ENCODE results near the gene TSHZ2. TPM values are rescaled to one million over a fixed set of nuclear protein-coding genes. Genes with fewer than 3 reads are reported as not detected.

Gene TSHZ2
- total RNA-seq, 4 donors from 2014 or later, result 10.3 to 15.0 (median 12.9) TPM

DNA sequence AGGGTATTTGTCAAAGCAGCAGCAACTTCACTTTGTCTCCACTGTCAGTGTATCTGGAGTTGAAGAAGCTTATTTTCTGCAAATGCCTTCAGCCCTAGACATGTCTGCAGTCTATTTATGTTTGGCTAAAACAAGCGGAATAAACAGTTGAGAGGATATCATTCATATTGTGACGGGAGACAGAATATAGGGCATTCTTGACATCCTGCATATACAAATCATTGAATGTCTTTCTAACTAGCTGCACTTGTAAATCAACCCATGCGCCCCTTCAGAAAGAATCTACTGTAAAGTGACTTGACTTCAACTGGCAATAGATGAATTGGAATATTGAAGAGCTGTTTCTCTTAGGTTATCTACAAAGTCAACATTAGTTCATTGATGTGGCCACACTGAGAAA, 258.9 kb downstream of the TSHZ2 start:
- peaks cover 0 to 6% (median 0%) of the 10 kb centered on the region in 4 donors for H3K27me3 ChIP-seq
- H3K4me3 ChIP-seq, result no peak overlapping the region
- TF ChIP-seq, protein P1, sequence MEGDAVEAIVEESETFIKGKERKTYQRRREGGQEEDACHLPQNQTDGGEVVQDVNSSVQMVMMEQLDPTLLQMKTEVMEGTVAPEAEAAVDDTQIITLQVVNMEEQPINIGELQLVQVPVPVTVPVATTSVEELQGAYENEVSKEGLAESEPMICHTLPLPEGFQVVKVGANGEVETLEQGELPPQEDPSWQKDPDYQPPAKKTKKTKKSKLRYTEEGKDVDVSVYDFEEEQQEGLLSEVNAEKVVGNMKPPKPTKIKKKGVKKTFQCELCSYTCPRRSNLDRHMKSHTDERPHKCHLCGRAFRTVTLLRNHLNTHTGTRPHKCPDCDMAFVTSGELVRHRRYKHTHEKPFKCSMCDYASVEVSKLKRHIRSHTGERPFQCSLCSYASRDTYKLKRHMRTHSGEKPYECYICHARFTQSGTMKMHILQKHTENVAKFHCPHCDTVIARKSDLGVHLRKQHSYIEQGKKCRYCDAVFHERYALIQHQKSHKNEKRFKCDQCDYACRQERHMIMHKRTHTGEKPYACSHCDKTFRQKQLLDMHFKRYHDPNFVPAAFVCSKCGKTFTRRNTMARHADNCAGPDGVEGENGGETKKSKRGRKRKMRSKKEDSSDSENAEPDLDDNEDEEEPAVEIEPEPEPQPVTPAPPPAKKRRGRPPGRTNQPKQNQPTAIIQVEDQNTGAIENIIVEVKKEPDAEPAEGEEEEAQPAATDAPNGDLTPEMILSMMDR (IDR thresholded peaks at IDR 0.05), result no peak
- TF ChIP-seq EP300 (IDR thresholded peaks at IDR 0.05), result no peak
- TF ChIP-seq POLR2A (IDR thresholded peaks at IDR 0.05; ENCODE audit: low read depth), result no peak
- no peak for TF ChIP-seq POLR2AphosphoS5 (IDR thresholded peaks at IDR 0.05)
- H3K4me1 ChIP-seq, result no peaks in the 10 kb centered on the region
- no peak for DNase-seq (ENCODE audit: extremely low spot score)
- 62% methylated on average over 3 of the region's 3 CpGs for WGBS
- H3K9me3 ChIP-seq, result no peaks in the 10 kb centered on the region
- intact Hi-C loops (cut with DNase I), result no loop called here
- no peak overlapping the region for H3K27ac ChIP-seq (replicated peaks in 1 of 4)
- no peaks in the 10 kb centered on the region for H3K36me3 ChIP-seq

DNA sequence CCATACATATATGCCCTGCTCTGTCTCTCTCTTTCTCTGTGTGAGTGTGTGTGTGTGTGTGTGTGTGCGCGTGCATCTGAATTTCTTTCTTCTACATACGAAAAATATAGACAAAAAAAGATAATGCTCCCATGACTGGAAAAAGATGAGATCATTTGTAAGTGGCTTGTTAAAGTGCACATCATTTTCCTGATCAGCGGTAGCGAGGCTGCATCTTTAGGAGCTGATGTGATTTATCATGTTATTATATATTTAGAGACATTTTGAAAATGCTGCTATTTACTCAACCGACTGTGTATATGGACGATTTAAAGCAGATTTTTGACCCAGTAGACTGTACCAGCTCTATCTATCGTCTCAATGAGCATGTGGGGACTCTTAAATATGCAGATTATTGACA, 265.3 kb downstream of the TSHZ2 start:
- WGBS, result 85% methylated on average over 8 of the region's 8 CpGs
- intact Hi-C loops (cut with DNase I), result no loop called here
- H3K36me3 ChIP-seq, result no peaks in the 10 kb centered on the region
- H3K4me3 ChIP-seq, result no peak overlapping the region
- no peak overlapping the region for H3K27ac ChIP-seq (replicated peaks in 1 of 4)
- H3K27me3 ChIP-seq, result no peaks in the 10 kb centered on the region
- no peak for DNase-seq (ENCODE audit: extremely low spot score)
- no peak for TF ChIP-seq POLR2A (IDR thresholded peaks at IDR 0.05; ENCODE audit: low read depth)
- TF ChIP-seq, protein P1 (IDR thresholded peaks at IDR 0.05), result no peak
- H3K4me1 ChIP-seq, result no peaks in the 10 kb centered on the region
- H3K9me3 ChIP-seq, result no peaks in the 10 kb centered on the region

DNA sequence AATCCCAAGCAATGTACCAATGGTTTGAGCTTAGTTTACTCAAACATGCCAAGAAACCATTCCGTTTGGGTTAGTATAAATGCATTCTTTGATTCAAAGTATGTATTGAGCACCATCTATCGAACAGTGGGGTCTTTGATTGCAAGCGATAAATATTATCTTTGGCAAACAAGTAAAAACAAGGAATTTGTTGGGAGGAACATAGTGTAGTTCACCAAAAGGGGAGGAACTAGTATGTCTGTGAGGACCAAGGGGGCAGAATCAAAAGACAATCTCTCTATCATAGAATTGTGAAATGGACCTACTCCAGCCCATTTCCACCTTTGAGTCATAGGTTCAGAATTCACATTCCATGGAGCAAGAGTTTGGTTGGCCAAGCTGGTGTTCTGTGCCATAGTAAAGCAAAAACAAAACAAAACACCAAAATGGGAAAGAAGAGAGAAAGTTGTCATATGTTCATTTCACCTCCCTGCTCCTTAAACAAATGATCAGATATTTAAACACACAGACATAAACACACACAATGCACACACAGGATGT, 266.0 kb downstream of the TSHZ2 start:
- H3K27ac ChIP-seq (replicated peaks in 1 of 4), result no peak overlapping the region
- no peaks in the 10 kb centered on the region for H3K27me3 ChIP-seq
- H3K36me3 ChIP-seq, result no peaks in the 10 kb centered on the region
- H3K9me3 ChIP-seq, result no peaks in the 10 kb centered on the region
- TF ChIP-seq, protein P1 (IDR thresholded peaks at IDR 0.05), result no peak
- TF ChIP-seq POLR2A (IDR thresholded peaks at IDR 0.05; ENCODE audit: low read depth) (no peak), POLR2AphosphoS5 (IDR thresholded peaks at IDR 0.05) (no peak)
- intact Hi-C loops (cut with DNase I), result no loop called here
- H3K4me3 ChIP-seq, result no peak overlapping the region
- H3K4me1 ChIP-seq, result no peaks in the 10 kb centered on the region
- DNase-seq (ENCODE audit: extremely low spot score), result no peak
- 80% methylated on average over 3 of the region's 3 CpGs for WGBS

DNA sequence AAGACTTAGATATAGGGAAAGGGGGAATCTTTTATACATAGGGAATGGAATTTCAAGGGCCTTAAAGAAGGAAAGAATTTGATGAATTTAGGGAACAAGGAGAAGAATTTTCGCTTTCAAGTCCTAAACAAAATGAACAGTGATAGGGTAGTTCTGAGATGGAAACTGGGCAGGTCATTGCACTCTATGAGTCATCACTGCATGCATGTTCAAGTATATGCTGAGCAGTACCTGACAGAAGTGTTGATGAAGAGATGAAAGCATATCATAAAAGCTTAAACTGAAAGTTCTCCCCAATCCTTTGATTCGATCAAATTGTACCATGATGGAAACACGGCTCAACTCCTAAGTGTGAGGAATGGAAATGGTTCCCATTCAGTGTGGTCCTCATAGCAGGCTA, 271.0 kb downstream of the TSHZ2 start:
- no peak overlapping the region for H3K27ac ChIP-seq (replicated peaks in 1 of 4)
- no peaks in the 10 kb centered on the region for H3K9me3 ChIP-seq
- DNase-seq (ENCODE audit: extremely low spot score), result no peak
- no peak overlapping the region for H3K4me3 ChIP-seq
- TF ChIP-seq POLR2A (IDR thresholded peaks at IDR 0.05; ENCODE audit: low read depth) (no peak), POLR2AphosphoS5 (IDR thresholded peaks at IDR 0.05) (no peak), EP300 (IDR thresholded peaks at IDR 0.05) (no peak)
- TF ChIP-seq, protein P1 (IDR thresholded peaks at IDR 0.05), result no peak
- H3K36me3 ChIP-seq, result no peaks in the 10 kb centered on the region
- 97% methylated on average over 3 of the region's 3 CpGs for WGBS
- peaks cover 0 to 3% (median 0%) of the 10 kb centered on the region in 4 donors for H3K27me3 ChIP-seq
- intact Hi-C loops (cut with DNase I), result no loop called here
- H3K4me1 ChIP-seq, result no peaks in the 10 kb centered on the region

DNA sequence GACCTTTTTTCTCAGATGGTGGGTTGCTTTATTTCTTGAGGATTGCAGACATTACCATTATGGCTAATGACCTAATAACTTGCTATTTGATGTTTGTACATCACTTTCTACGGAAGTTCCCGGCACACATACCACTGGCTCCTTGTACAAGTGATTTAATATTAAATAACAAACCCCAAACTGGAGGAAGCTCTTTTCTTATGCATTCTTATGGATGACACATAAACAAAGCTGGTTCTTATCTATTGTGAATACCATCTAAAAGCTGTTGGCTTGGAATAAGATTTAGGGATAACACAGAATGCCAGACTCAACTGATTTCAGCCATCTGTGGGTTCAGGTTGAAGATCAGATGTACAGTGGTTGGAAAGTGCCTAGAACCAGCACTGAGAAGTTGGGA, 272.6 kb downstream of the TSHZ2 start:
- Histone ChIP-seq H3K27me3 (peaks cover 0 to 3% (median 0%) of the 10 kb centered on the region in 4 donors), H3K27ac (replicated peaks in 1 of 4) (no peak overlapping the region), H3K4me1 (no peaks in the 10 kb centered on the region), H3K9me3 (no peaks in the 10 kb centered on the region), H3K4me3 (no peak overlapping the region), H3K36me3 (no peaks in the 10 kb centered on the region)
- TF ChIP-seq POLR2AphosphoS5 (IDR thresholded peaks at IDR 0.05) (no peak), POLR2A (IDR thresholded peaks at IDR 0.05; ENCODE audit: low read depth) (no peak), EP300 (IDR thresholded peaks at IDR 0.05) (no peak)
- TF ChIP-seq, protein P1 (IDR thresholded peaks at IDR 0.05), result no peak
- DNase-seq (ENCODE audit: extremely low spot score), result no peak
- intact Hi-C loops (cut with DNase I), result no loop called here
- WGBS, result 93% methylated on average over 2 of the region's 2 CpGs

Data from esophagus muscularis mucosa (tissue), 4 donors.